Endothelial cell of umbilical vein (primary cell): ENCODE measurements around the gene UPF1. TPM values are rescaled to one million over a fixed set of nuclear protein-coding genes. Genes with fewer than 3 reads are reported as not detected.

Source experiments
- BruUV-seq: library from RNA; stranded (reverse); fragments of 400-500 nt; replicated peaks from 2 replicates; lab custom pipeline; 2021; lab: Mats Ljungman, UMichigan
- CTCF ChIA-PET: fragments of 300-600, 350-600 bp; sonication (Branson Sonifier 250); formaldehyde crosslinking; loops from one replicate; lab custom pipeline; 2021; ENCODE audit warnings: antibody characterized with exemption, inconsistent platforms; lab: Charles Lee
- POLR2A ChIA-PET: fragments of 300-600, 350-600 bp; sonication (Branson Sonifier 250); formaldehyde crosslinking; loops from one replicate; lab custom pipeline; 2021; ENCODE audit warnings: antibody characterized with exemption, inconsistent platforms; lab: Charles Lee
- DNase-seq: peaks from one replicate; pipeline ENCODE4 v3.0.0-alpha.2; 2011; ENCODE audit warnings: low read depth, low spot score
- FAIRE-seq: peaks from 2 replicates; lab custom pipeline; 2011; peaks lifted over from hg19 to GRCh38; lab: Jason Lieb, UNC
- H2AFZ ChIP-seq: 2 replicates; pipeline ENCODE4 v1.6.0; 2012; ENCODE audit warnings: low read depth, low read length, control low read depth, inconsistent platforms
- H3K27ac ChIP-seq: 2 replicates; pipeline ENCODE4 v1.5.1; 2011; ENCODE audit warnings: low read depth, mild to moderate bottlenecking, control low read depth, low read length, moderate library complexity; ENCODE audit not compliant: insufficient read depth
- H3K27me3 ChIP-seq, 2 experiments: 2 replicates each; pipeline versions ENCODE4 v1.6.0 to v1.6.1; 2011; ENCODE audit warnings: low read length in 2 of 2, mixed read lengths in 1 of 2; ENCODE audit not compliant: control insufficient read depth in 2 of 2, insufficient read depth in 2 of 2
- H3K36me3 ChIP-seq, 2 experiments: 2 replicates in 1 of 2; 3 replicates in 1 of 2; pipeline ENCODE4 v1.5.1; 2011; ENCODE audit warnings: low read length in 2 of 2, mild to moderate bottlenecking in 1 of 2, moderate library complexity in 1 of 2; ENCODE audit not compliant: control insufficient read depth in 2 of 2, insufficient read depth in 2 of 2; ENCODE audit errors: extremely low read depth in 1 of 2
- H3K4me1 ChIP-seq: 3 replicates; pipeline ENCODE4 v1.5.1; 2011; ENCODE audit warnings: mild to moderate bottlenecking, low read length; ENCODE audit not compliant: control insufficient read depth, insufficient read depth; ENCODE audit errors: extremely low read depth
- H3K4me2 ChIP-seq: 2 replicates; pipeline ENCODE4 v1.6.1; 2011; ENCODE audit warnings: low read length, control low read depth, mixed read lengths; ENCODE audit not compliant: insufficient read depth
- H3K4me3 ChIP-seq, 3 experiments: fragments of 200-600 bp in 1 of 3; sonication (generic), shearing (Covaris generic) in 1 of 3; replicated peaks in 1 of 3; 2 replicates each; pipeline ENCODE4 v1.5.1; 2011 to 2016; ENCODE audit warnings: control low read depth in 3 of 3, low read length in 3 of 3, mild to moderate bottlenecking in 2 of 3, inconsistent platforms in 1 of 3, low read depth in 1 of 3, moderate library complexity in 1 of 3; ENCODE audit not compliant: insufficient read depth in 1 of 3
- H3K79me2 ChIP-seq: 2 replicates; pipeline ENCODE4 v1.6.0; 2012; ENCODE audit warnings: low read length, inconsistent platforms; ENCODE audit not compliant: control insufficient read depth, insufficient read depth
- H3K9ac ChIP-seq: replicated peaks from 2 replicates; pipeline ENCODE3; 2011; ENCODE audit warnings: low read length, control low read depth; ENCODE audit not compliant: insufficient read depth; ENCODE audit errors: extremely low read depth
- H3K9me1 ChIP-seq: replicated peaks from 3 replicates; pipeline ENCODE4 v1.6.0; 2011; ENCODE audit warnings: mild to moderate bottlenecking, low read length; ENCODE audit not compliant: control insufficient read depth, insufficient read depth; ENCODE audit errors: extremely low read depth
- H3K9me3 ChIP-seq: replicated peaks from 2 replicates; pipeline ENCODE4 v1.5.1; 2012; ENCODE audit warnings: low read length, inconsistent platforms; ENCODE audit not compliant: control insufficient read depth, insufficient read depth
- H4K20me1 ChIP-seq: replicated peaks from 2 replicates; pipeline ENCODE3; 2011; ENCODE audit warnings: mild to moderate bottlenecking, low read length; ENCODE audit not compliant: control insufficient read depth, insufficient read depth; ENCODE audit errors: extremely low read depth
- EZH2 ChIP-seq: IDR thresholded peaks from 2 replicates; pipeline ENCODE4 v1.6.1; 2012; ENCODE audit warnings: borderline replicate concordance, low read depth, mild to moderate bottlenecking, moderate library complexity, low read length, inconsistent platforms; ENCODE audit not compliant: severe bottlenecking
- FOS ChIP-seq: IDR thresholded peaks from 2 replicates; pipeline ENCODE4 v1.6.1; 2011; ENCODE audit warnings: mild to moderate bottlenecking, low read length, moderate library complexity, borderline replicate concordance; ENCODE audit not compliant: insufficient read depth
- GATA2 ChIP-seq: IDR thresholded peaks from 2 replicates; pipeline ENCODE4 v1.7.0; 2011; ENCODE audit warnings: low read depth, mild to moderate bottlenecking, moderate library complexity, mixed read lengths, low read length; ENCODE audit not compliant: insufficient read length, insufficient read depth
- MAX ChIP-seq: IDR thresholded peaks from 2 replicates; pipeline ENCODE4 v1.6.1; 2011; ENCODE audit not compliant: insufficient read depth, insufficient read length
- MYC ChIP-seq: IDR thresholded peaks from one replicate; pipeline ENCODE4 v1.6.1; 2011; ENCODE audit warnings: mild to moderate bottlenecking, low read depth, low read length
- POLR2A ChIP-seq: IDR thresholded peaks from 2 replicates; pipeline ENCODE4 v1.6.1; 2012; ENCODE audit warnings: low read depth, mild to moderate bottlenecking, control low read depth, low read length
- POLR2AphosphoS5 ChIP-seq: IDR thresholded peaks from 2 replicates; pipeline ENCODE4 v1.6.1; 2012; ENCODE audit warnings: low read depth, mild to moderate bottlenecking, control low read depth, low read length, moderate library complexity; ENCODE audit not compliant: insufficient read depth
- dilution Hi-C: fragments of 300-500 bp; cut with MboI; formaldehyde crosslinking; loops from one replicate; pipeline ENCODE4 v1.15.0; 2019; ENCODE audit warnings: low sequenced_read_pairs; ENCODE audit not compliant: extremely low pct_ligation_motif_present
- intact Hi-C: fragments of 100-400 bp; cut with micrococcal nuclease; formaldehyde crosslinking; loops from one replicate; pipeline ENCODE4 v1.10.0; 2022
- polyA plus RNA-seq, 4 experiments: library from polyadenylated mRNA; depleted of rRNA in 3 of 4; stranded (reverse) in 3 of 4; unstranded in 1 of 4; fragments of >200 nt; gene quantifications; 2 replicates each; pipeline versions ENCODE4 v1.2.1 to v1.2.3, GENCODE V29; 2011 to 2012; ENCODE audit warnings: missing spikeins in 1 of 4
- total RNA-seq: library from RNA; stranded (reverse); gene quantifications from 2 replicates; pipeline ENCODE4 v1.2.3, GENCODE V29; 2021

Gene UPF1
- total and polyA plus RNA-seq, 2 donors (not counting 3 experiments of a cell fraction or from before 2014, with no cell fraction given): 65.9 to 68.2 TPM

- no TSS peak for BruUV-seq
- no peaks in the 10 kb centered on the region for H4K20me1 ChIP-seq
- no peak overlapping the region for H3K4me3 ChIP-seq
- H3K4me2 ChIP-seq: no peak overlapping the region
- H2AFZ ChIP-seq: no peak overlapping the region
- no peaks in the 10 kb centered on the region for H3K9me1 ChIP-seq
- intact Hi-C loops: no loop called here
- no peaks in the 10 kb centered on the region for H3K4me1 ChIP-seq
- TF ChIP-seq POLR2A (no peak), MAX (no peak), MYC (no peak), FOS (no peak), POLR2AphosphoS5 (peak; percentile 20), GATA2 (no peak), EZH2 (no peak)
- no peak overlapping the region for H3K9ac ChIP-seq
- CTCF ChIA-PET: interaction anchor here (1.3 kb wide), 1 partner anchor 46 kb away, joined by 3 read pairs; no protein-coding TSS in a partner anchor
- FAIRE-seq: no peak
- POLR2A ChIA-PET: interaction anchor here (0.7 kb wide), 1 partner anchor 41 kb away, joined by 3 read pairs; no protein-coding TSS in a partner anchor
- H3K36me3 ChIP-seq: peaks cover 4 to 46% of the 10 kb centered on the region in 2 experiments
- no peaks in the 10 kb centered on the region for H3K79me2 ChIP-seq
- no peak for DNase-seq
- no peaks in the 10 kb centered on the region for H3K9me3 ChIP-seq
- no peak overlapping the region for H3K27ac ChIP-seq
- dilution Hi-C loops: no loop called here
- H3K27me3 ChIP-seq: no peaks in the 10 kb centered on the region
Observed at GRCh38 chr19:18903156-18904037, 71.6 kb downstream of the UPF1 start.
